Peyer's patch (tissue), 4 donors: Measurements from ENCODE around the gene ABHD17B. TPM values are rescaled to one million over a fixed set of nuclear protein-coding genes. Genes with fewer than 3 reads are reported as not detected.

Source experiments
- DNase-seq, 3 donors: peaks; one replicate each; pipeline ENCODE4 v3.0.0-alpha.2; 2017 to 2019
- H3K27ac ChIP-seq, 4 donors: fragments of 200-600 bp; sonication (generic); one replicate each; pipeline ENCODE4 v1.5.1; 2016 to 2019
- H3K27me3 ChIP-seq, 2 donors: fragments of 200-600 bp; sonication (generic); one replicate each; pipeline ENCODE4 v1.5.1; 2019
- H3K36me3 ChIP-seq, 3 donors: fragments of 200-600 bp; sonication (generic); one replicate each; pipeline ENCODE4 v1.5.1; 2016 to 2019
- H3K4me1 ChIP-seq, 4 donors: fragments of 200-600 bp; sonication (generic); one replicate each; pipeline ENCODE4 v1.5.1; 2016 to 2019
- H3K4me3 ChIP-seq, 4 donors: fragments of 200-600 bp; sonication (generic); 1 replicate in 3 of 4; 2 replicates in 1 of 4; pipeline ENCODE4 v1.5.1; 2016 to 2019; ENCODE audit warnings: mild to moderate bottlenecking in 1 of 4
- H3K9me3 ChIP-seq, 4 donors: fragments of 200-600 bp; sonication (generic); one replicate each; pipeline ENCODE4 v1.5.1; 2016 to 2019; ENCODE audit warnings: mild to moderate bottlenecking in 1 of 4
- POLR2A ChIP-seq, 2 donors: fragments of 450-650 bp; IDR thresholded peaks; one replicate each; pipeline ENCODE4 v1.5.1; 2017; ENCODE audit warnings: antibody characterized with exemption in 2 of 2, mild to moderate bottlenecking in 2 of 2, moderate library complexity in 2 of 2
- total RNA-seq, 4 donors: library from RNA; depleted of rRNA; stranded (reverse); fragments of >200 nt; gene quantifications; one replicate each; pipeline ENCODE4 v1.1.0, GENCODE V29; 2016
- TF ChIP-seq, protein P1 (sequence below), 6 experiments: fragments of 450-650 bp in 4 of 6; fragments of 200-600 bp in 2 of 6; sonication (generic) in 1 of 6; IDR thresholded peaks; one replicate each; pipeline ENCODE4 v1.5.1; 2017 to 2019; ENCODE audit warnings: antibody characterized with exemption in 6 of 6, mild to moderate bottlenecking in 3 of 6, moderate library complexity in 1 of 6

Gene ABHD17B
- total RNA-seq, 4 donors from 2014 or later: 23.9 to 39.1 (median 34.0) TPM

DNA sequence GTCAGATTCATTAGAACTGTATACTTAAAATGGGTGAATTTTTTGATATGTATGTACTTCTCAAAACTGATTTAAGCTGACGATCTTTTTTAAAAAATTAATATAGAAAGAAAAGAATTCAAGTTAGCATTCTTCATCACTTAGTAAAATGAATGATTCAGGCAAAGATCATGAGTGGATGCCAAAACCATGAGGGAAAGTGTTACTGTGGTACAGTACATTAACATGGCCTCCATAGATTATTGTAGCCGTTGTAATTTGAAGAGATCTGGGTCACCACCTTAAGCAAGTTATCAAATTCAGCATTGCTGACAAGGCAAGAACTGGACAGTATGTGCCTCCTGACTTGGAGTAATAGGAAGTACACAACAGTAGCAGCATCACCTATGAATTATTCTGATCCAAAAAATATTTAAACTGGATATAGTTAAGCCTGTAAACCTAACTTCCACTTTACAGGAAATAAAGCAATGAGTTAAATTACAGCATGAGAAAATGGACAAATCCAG, 30.1 kb upstream of the ABHD17B start:
- no peak for TF ChIP-seq POLR2A (IDR thresholded peaks at IDR 0.05)
- TF ChIP-seq, protein P1, sequence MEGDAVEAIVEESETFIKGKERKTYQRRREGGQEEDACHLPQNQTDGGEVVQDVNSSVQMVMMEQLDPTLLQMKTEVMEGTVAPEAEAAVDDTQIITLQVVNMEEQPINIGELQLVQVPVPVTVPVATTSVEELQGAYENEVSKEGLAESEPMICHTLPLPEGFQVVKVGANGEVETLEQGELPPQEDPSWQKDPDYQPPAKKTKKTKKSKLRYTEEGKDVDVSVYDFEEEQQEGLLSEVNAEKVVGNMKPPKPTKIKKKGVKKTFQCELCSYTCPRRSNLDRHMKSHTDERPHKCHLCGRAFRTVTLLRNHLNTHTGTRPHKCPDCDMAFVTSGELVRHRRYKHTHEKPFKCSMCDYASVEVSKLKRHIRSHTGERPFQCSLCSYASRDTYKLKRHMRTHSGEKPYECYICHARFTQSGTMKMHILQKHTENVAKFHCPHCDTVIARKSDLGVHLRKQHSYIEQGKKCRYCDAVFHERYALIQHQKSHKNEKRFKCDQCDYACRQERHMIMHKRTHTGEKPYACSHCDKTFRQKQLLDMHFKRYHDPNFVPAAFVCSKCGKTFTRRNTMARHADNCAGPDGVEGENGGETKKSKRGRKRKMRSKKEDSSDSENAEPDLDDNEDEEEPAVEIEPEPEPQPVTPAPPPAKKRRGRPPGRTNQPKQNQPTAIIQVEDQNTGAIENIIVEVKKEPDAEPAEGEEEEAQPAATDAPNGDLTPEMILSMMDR (IDR thresholded peaks at IDR 0.05): no peak
- Histone ChIP-seq H3K27ac (no peak overlapping the region), H3K4me3 (no peak overlapping the region), H3K4me1 (no peaks in the 10 kb centered on the region), H3K27me3 (no peaks in the 10 kb centered on the region), H3K9me3 (no peaks in the 10 kb centered on the region), H3K36me3 (no peaks in the 10 kb centered on the region)
- no peak for DNase-seq

DNA sequence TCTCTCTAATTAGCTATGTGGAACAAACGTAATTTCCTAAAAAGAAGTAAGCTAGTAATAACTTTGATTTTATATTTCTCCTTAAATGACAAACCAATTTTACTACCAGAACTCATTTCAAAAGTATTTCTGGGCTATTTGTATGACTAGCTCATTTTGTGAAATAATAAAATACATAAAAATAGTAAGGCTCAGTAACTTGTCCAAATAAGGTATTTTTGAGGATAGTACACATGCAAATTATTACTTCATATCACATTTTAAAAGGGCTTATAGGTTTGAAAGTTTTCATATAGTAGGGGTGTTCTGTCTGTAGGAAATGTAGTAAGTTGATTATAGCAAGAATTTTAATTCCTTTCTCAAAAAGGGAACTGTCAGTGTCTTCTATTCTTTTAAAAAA, 26.9 kb upstream of the ABHD17B start:
- no peaks in the 10 kb centered on the region for H3K4me1 ChIP-seq
- H3K27me3 ChIP-seq: no peaks in the 10 kb centered on the region
- no peak overlapping the region for H3K27ac ChIP-seq
- DNase-seq: no peak
- no peak overlapping the region for H3K4me3 ChIP-seq
- no peaks in the 10 kb centered on the region for H3K36me3 ChIP-seq
- H3K9me3 ChIP-seq: no peaks in the 10 kb centered on the region
- TF ChIP-seq POLR2A (IDR thresholded peaks at IDR 0.05): no peak
- TF ChIP-seq, protein P1 (IDR thresholded peaks at IDR 0.05): no peak

DNA sequence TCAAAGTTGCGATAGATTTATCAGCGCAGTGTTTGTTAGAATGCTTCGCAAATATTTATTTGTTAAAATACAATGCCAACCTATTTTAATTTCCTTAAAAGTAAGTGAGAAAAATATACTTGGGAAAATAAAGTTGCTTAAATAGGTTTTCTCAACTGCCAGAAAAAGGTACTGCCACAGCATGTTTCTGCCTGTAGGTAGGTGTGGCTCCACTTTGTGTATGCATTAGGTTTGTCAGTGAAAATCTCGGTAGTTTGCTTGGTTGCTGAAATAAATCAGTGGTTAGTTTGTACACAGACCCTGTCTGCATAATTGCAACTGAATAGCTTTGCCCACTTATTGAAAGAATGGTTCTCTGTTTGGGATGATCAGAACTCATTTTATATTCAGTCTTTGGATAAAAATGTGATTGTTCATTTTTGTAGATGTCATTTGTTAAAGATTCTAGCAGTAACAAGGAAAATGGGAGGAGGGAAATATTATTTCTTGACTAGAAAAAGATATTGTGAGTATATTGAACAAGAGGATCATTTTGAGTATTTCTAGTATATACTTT, 26.2 kb upstream of the ABHD17B start:
- no peak overlapping the region for H3K4me3 ChIP-seq
- no peak for DNase-seq
- H3K27me3 ChIP-seq: no peaks in the 10 kb centered on the region
- H3K36me3 ChIP-seq: no peaks in the 10 kb centered on the region
- no peaks in the 10 kb centered on the region for H3K9me3 ChIP-seq
- no peaks in the 10 kb centered on the region for H3K4me1 ChIP-seq
- TF ChIP-seq, protein P1 (IDR thresholded peaks at IDR 0.05): no peak
- TF ChIP-seq POLR2A (IDR thresholded peaks at IDR 0.05): no peak
- no peak overlapping the region for H3K27ac ChIP-seq

DNA sequence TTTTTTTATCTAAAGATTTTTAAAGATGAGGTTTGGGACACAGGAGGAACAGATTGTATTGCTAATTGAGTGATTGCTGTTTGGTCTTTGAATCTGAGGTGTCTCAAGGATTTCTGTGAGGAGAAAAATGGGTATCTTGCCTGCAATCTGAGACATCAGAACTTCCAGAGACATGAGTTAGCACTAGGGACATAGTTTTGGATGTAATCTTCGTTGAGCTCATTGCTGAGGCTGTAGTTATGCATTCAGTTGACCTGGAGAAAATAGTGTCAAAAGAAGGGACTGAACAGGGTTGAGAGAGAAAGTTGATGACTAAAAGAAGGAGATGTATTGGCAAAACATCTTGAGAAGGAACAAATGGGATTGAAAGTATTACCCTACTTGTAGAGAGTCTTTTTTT, 25.1 kb upstream of the ABHD17B start:
- Histone ChIP-seq H3K4me1 (no peaks in the 10 kb centered on the region), H3K36me3 (no peaks in the 10 kb centered on the region), H3K27ac (no peak overlapping the region), H3K9me3 (no peaks in the 10 kb centered on the region), H3K27me3 (no peaks in the 10 kb centered on the region), H3K4me3 (no peak overlapping the region)
- TF ChIP-seq POLR2A (IDR thresholded peaks at IDR 0.05): no peak
- TF ChIP-seq, protein P1 (IDR thresholded peaks at IDR 0.05): no peak
- DNase-seq: no peak

DNA sequence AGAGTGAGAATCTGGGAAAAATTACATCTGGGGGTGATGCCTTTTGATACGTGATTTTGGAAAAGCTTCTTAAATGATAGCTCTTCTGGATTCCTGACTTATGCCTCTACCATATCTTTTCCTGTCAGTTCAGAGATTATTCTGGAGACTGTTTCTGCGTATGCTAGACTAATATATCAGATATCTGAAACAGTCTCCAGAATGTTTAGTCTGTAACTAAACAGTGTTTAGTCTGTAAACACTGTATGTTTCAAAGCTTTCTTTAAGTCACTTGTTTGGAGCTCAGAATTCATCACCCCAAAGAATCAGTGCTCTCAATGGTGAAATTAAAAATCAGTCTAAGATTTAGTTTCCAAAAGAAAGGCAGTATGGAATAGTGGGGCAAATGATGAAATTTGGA, 20.2 kb upstream of the ABHD17B start:
- Histone ChIP-seq H3K4me3 (no peak overlapping the region), H3K9me3 (no peaks in the 10 kb centered on the region), H3K27me3 (no peaks in the 10 kb centered on the region), H3K36me3 (no peaks in the 10 kb centered on the region), H3K27ac (no peak overlapping the region), H3K4me1 (no peaks in the 10 kb centered on the region)
- no peak for DNase-seq
- no peak for TF ChIP-seq POLR2A (IDR thresholded peaks at IDR 0.05)
- TF ChIP-seq, protein P1 (IDR thresholded peaks at IDR 0.05): no peak
